AG04450 (cell line): ENCODE results near the gene GPX7. TPM values are rescaled to one million over a fixed set of nuclear protein-coding genes. Genes with fewer than 3 reads are reported as not detected.

ENCODE experiments used
- CTCF ChIA-PET: fragments of 300-600, 350-600 bp; formaldehyde crosslinking; extraction: SDS; loops from one replicate; lab custom pipeline; 2022; ENCODE audit warnings: antibody characterized with exemption, inconsistent platforms; lab: Charles Lee
- POLR2A ChIA-PET: fragments of 350-600 bp; formaldehyde crosslinking; extraction: SDS; loops from one replicate; lab custom pipeline; 2021; ENCODE audit warnings: antibody characterized with exemption, inconsistent platforms; lab: Yijun Ruan, JAX
- DNase-seq: peaks from one replicate; pipeline ENCODE4 v3.0.0-alpha.2; 2011; ENCODE audit warnings: low read depth, low spot score
- H3K27ac ChIP-seq: one replicate; pipeline ENCODE4 v1.5.1; 2012; ENCODE audit warnings: low read depth, low read length, control low read depth
- H3K27me3 ChIP-seq: one replicate; pipeline ENCODE4 v1.6.0; 2012; ENCODE audit warnings: low read length; ENCODE audit not compliant: control insufficient read depth, insufficient read depth
- H3K4me3 ChIP-seq: 2 replicates; pipeline ENCODE4 v1.5.1; 2011; ENCODE audit warnings: mild to moderate bottlenecking, low read depth, low read length, control low read depth
- H3K9me3 ChIP-seq: 2 replicates; pipeline ENCODE4 v1.5.1; 2012; ENCODE audit warnings: low read length; ENCODE audit not compliant: control insufficient read depth, insufficient read depth
- CTCF ChIP-seq: IDR thresholded peaks from 2 replicates; pipeline ENCODE4 v1.5.1; 2011; ENCODE audit warnings: low read depth, low read length, control low read depth, inconsistent platforms
- polyA plus RNA-seq: library from polyadenylated mRNA; depleted of rRNA; stranded (reverse); fragments of >200 nt; gene quantifications from 2 replicates; pipeline ENCODE4 v1.2.3, GENCODE V29; 2011

Gene GPX7
- polyA plus RNA-seq, 1 experiment: 14.1 TPM

GRCh38 chr1:52604063-52604770, 2.0 kb downstream of the GPX7 start:
- no peak for DNase-seq
- no peak overlapping the region for H3K27ac ChIP-seq
- POLR2A ChIA-PET: interaction anchor here (0.7 kb wide), 1 partner anchor 36 kb away, joined by 3 read pairs; no protein-coding TSS in a partner anchor
- CTCF ChIA-PET: no interaction called here
- no peak overlapping the region for H3K4me3 ChIP-seq
- H3K9me3 ChIP-seq: no peaks in the 10 kb centered on the region; the same call in 1 of the 2 replicates
- H3K27me3 ChIP-seq: no peaks in the 10 kb centered on the region
- TF ChIP-seq CTCF: no peak

DNA sequence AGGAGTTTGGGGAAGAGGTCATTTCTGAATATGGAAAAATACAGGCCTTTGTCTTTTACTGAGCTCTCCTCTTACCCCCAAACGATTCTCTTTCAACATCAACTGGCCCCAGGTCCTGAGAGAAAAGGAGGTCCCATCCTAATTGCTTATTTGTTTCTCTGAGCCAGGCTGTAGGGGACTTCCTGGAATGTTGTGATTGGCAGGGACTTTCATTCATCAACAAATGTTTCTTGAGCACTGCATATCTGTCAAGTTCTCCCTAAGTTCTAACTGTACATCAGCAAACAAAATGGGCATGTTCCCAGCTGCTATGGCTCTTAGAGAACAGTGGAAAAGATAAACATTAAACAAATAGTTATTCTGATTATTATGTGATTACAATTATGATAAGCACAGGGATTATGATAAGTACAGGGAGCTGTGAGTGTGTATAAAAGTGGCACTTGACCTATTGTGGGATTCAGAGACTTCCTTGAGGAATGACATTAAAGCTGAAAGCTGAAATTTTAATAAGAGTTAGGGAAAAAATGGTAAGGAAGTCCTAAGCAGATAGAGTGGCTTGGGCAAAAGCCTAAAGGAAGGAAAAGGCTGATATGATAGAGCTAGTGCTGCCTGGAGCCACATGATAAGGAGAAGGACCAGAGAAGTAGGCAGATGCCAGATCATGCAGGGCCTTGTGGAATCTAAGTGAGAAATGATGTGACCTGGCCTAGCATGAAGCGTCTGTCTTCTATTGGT, 11.6 kb downstream of the GPX7 start:
- no peak for TF ChIP-seq CTCF
- CTCF ChIA-PET: no interaction called here
- POLR2A ChIA-PET: no interaction called here

GRCh38 chr1:52614671-52615070, 12.5 kb downstream of the GPX7 start:
- POLR2A ChIA-PET: no interaction called here
- no peak overlapping the region for H3K27ac ChIP-seq
- no peak for TF ChIP-seq CTCF
- CTCF ChIA-PET: no interaction called here
- DNase-seq: no peak
- H3K4me3 ChIP-seq: no peak overlapping the region
- H3K9me3 ChIP-seq: no peaks in the 10 kb centered on the region
- no peaks in the 10 kb centered on the region for H3K27me3 ChIP-seq

More for the DNA sequence above, 11.6 kb downstream of the GPX7 start:
- H3K27me3 ChIP-seq: no peaks in the 10 kb centered on the region
- no peaks in the 10 kb centered on the region for H3K9me3 ChIP-seq
- DNase-seq: no peak
- H3K27ac ChIP-seq: no peak overlapping the region
- no peak overlapping the region for H3K4me3 ChIP-seq

GRCh38 chr1:52615489-52616042, 13.4 kb downstream of the GPX7 start:
- Histone ChIP-seq H3K4me3 (no peak overlapping the region), H3K27me3 (no peaks in the 10 kb centered on the region), H3K27ac (no peak overlapping the region), H3K9me3 (no peaks in the 10 kb centered on the region)
- no peak for DNase-seq
- ChIA-PET CTCF (no interaction called here), POLR2A (no interaction called here)
- TF ChIP-seq CTCF: no peak

GRCh38 chr1:52621950-52622349, 19.8 kb downstream of the GPX7 start:
- TF ChIP-seq CTCF: no peak
- ChIA-PET POLR2A (no interaction called here), CTCF (no interaction called here)
- Histone ChIP-seq H3K9me3 (peaks cover 15% of the 10 kb centered on the region), H3K27ac (no peak overlapping the region), H3K4me3 (no peak overlapping the region), H3K27me3 (no peaks in the 10 kb centered on the region)
- DNase-seq: no peak
